PC-3 (cell line): ENCODE results near the gene ATE1. TPM values are rescaled to one million over a fixed set of nuclear protein-coding genes. Genes with fewer than 3 reads are reported as not detected.

Experiments used
- ATAC-seq: fragments of 200-7000 bp; cut with Tn5 transposase; 2 replicates; pipeline ENCODE4 v1.9.1; 2020; ENCODE audit warnings: mild to moderate bottlenecking, moderate library complexity
- BruUV-seq: library from RNA; stranded (reverse); fragments of 400-500 nt; replicated peaks from 2 replicates; lab custom pipeline; 2021; lab: Mats Ljungman, UMichigan
- CTCF ChIA-PET: fragments of 300-600 bp; sonication (Branson Sonifier 250); formaldehyde crosslinking; loops from one replicate; lab custom pipeline; 2022; ENCODE audit warnings: antibody characterized with exemption; lab: Charles Lee
- POLR2A ChIA-PET: fragments of 300-600 bp; sonication (Branson Sonifier 250); formaldehyde crosslinking; loops from one replicate; lab custom pipeline; 2022; ENCODE audit warnings: antibody characterized with exemption; ENCODE audit not compliant: unreplicated experiment; lab: Charles Lee
- DNase-seq: peaks from one replicate; pipeline ENCODE4 v3.0.0-alpha.2; 2015
- H2AFZ ChIP-seq: fragments of 300-600 bp; sonication (generic); 2 replicates; pipeline ENCODE4 v1.6.0; 2016; ENCODE audit warnings: antibody characterized with exemption, low read length
- H3F3A ChIP-seq: fragments of 300-600 bp; sonication (generic); one replicate; pipeline ENCODE4 v1.6.0; 2017; ENCODE audit warnings: antibody characterized with exemption, low read length, control low read depth, mild to moderate bottlenecking; ENCODE audit not compliant: unreplicated experiment
- H3K27ac ChIP-seq: fragments of 300-600 bp; sonication (generic); 2 replicates; pipeline ENCODE4 v1.5.1; 2016; ENCODE audit warnings: mild to moderate bottlenecking, low read length
- H3K27me3 ChIP-seq: fragments of 300-600 bp; sonication (generic); 2 replicates; pipeline ENCODE4 v1.6.1; 2016; ENCODE audit warnings: low read length, mixed read lengths
- H3K36me3 ChIP-seq: fragments of 300-600 bp; sonication (generic); 2 replicates; pipeline ENCODE4 v1.6.1; 2016; ENCODE audit warnings: low read depth, mixed run types, low read length, mixed read lengths
- H3K4me1 ChIP-seq: fragments of 300-600 bp; sonication (generic); 2 replicates; pipeline ENCODE4 v1.5.1; 2016; ENCODE audit warnings: low read length; ENCODE audit not compliant: insufficient read depth
- H3K4me2 ChIP-seq: fragments of 300-600 bp; sonication (generic); 2 replicates; pipeline ENCODE4 v1.6.0; 2016; ENCODE audit warnings: low read length
- H3K4me3 ChIP-seq: fragments of 300-600 bp; sonication (generic); 2 replicates; pipeline ENCODE4 v1.5.1; 2016; ENCODE audit warnings: mild to moderate bottlenecking, low read length, mixed read lengths
- H3K79me2 ChIP-seq: fragments of 300-600 bp; sonication (generic); 2 replicates; pipeline ENCODE4 v1.6.1; 2017; ENCODE audit warnings: low read length, mixed read lengths
- H3K9ac ChIP-seq: fragments of 300-600 bp; sonication (generic); 2 replicates; pipeline ENCODE4 v1.6.0; 2016; ENCODE audit warnings: mild to moderate bottlenecking, low read length
- H3K9me2 ChIP-seq: fragments of 300-600 bp; sonication (generic); replicated peaks from 2 replicates; pipeline ENCODE4 v1.6.1; 2016; ENCODE audit warnings: mixed run types, low read length, mixed read lengths
- H3K9me3 ChIP-seq: fragments of 300-600 bp; sonication (generic); 2 replicates; pipeline ENCODE4 v1.6.1; 2016; ENCODE audit warnings: low read length, mixed read lengths
- H4K20me1 ChIP-seq: fragments of 300-600 bp; sonication (generic); 2 replicates; pipeline ENCODE4 v1.6.1; 2016; ENCODE audit warnings: low read length, mixed read lengths
- CTCF ChIP-seq: fragments of 300-600 bp; sonication (generic); conservative IDR thresholded peaks from 2 replicates; pipeline ENCODE4 v1.5.1; 2017; ENCODE audit warnings: antibody characterized with exemption, low read depth, mild to moderate bottlenecking, low read length
- EZH2 ChIP-seq: fragments of 300-600 bp; sonication (generic); IDR thresholded peaks from one replicate; pipeline ENCODE4 v1.6.1; 2017; ENCODE audit warnings: antibody characterized with exemption, mild to moderate bottlenecking, low read length; ENCODE audit not compliant: unreplicated experiment
- EZH2phosphoT487 ChIP-seq: fragments of 300-600 bp; sonication (generic); IDR thresholded peaks from 2 replicates; pipeline ENCODE4 v1.6.1; 2018; ENCODE audit warnings: mild to moderate bottlenecking, antibody characterized with exemption, low read length, borderline replicate concordance
- intact Hi-C: fragments of 100-400 bp; cut with micrococcal nuclease; formaldehyde crosslinking; loops from 2 replicates; pipeline ENCODE4 v1.9.0; 2023
- total RNA-seq: library from RNA; depleted of rRNA; stranded (reverse); fragments of >200 nt; gene quantifications from 2 replicates; pipeline ENCODE4 v1.2.3, GENCODE V29; 2014

Gene ATE1
- total RNA-seq, 1 experiment from 2014 or later, result 12.8 TPM

GRCh38 chr10:121864168-121864567 lies 63.7 kb downstream of the ATE1 start:
- no peak overlapping the region for H3K9ac ChIP-seq
- no peaks in the 10 kb centered on the region for H3K9me3 ChIP-seq
- no peaks in the 10 kb centered on the region for H3F3A ChIP-seq
- H3K4me3 ChIP-seq, result no peak overlapping the region
- H3K4me1 ChIP-seq, result no peaks in the 10 kb centered on the region
- no peaks in the 10 kb centered on the region for H3K27me3 ChIP-seq
- H4K20me1 ChIP-seq, result no peaks in the 10 kb centered on the region
- CTCF ChIA-PET, result no interaction called here
- DNase-seq (no peak), ATAC-seq (no peak)
- no peaks in the 10 kb centered on the region for H3K9me2 ChIP-seq
- no peak overlapping the region for H3K27ac ChIP-seq
- TF ChIP-seq EZH2phosphoT487 (no peak), EZH2 (no peak), CTCF (no peak)
- POLR2A ChIA-PET, result no interaction called here
- H3K36me3 ChIP-seq, result no peaks in the 10 kb centered on the region
- H3K4me2 ChIP-seq, result no peak overlapping the region
- no peaks in the 10 kb centered on the region for H3K79me2 ChIP-seq
- no TSS peak for BruUV-seq
- no peak overlapping the region for H2AFZ ChIP-seq
- intact Hi-C loops, result no loop called here

GRCh38 chr10:121862649-121863048 lies 65.2 kb downstream of the ATE1 start:
- CTCF ChIA-PET, result no interaction called here
- Histone ChIP-seq H3K4me3 (no peak overlapping the region), H4K20me1 (no peaks in the 10 kb centered on the region), H3K27me3 (no peaks in the 10 kb centered on the region), H3K9me3 (no peaks in the 10 kb centered on the region), H3F3A (no peaks in the 10 kb centered on the region), H3K9me2 (no peaks in the 10 kb centered on the region), H3K36me3 (no peaks in the 10 kb centered on the region), H3K4me1 (no peaks in the 10 kb centered on the region), H3K4me2 (no peak overlapping the region), H3K79me2 (no peaks in the 10 kb centered on the region), H3K27ac (no peak overlapping the region), H2AFZ (no peak overlapping the region), H3K9ac (no peak overlapping the region)
- no peak for TF ChIP-seq EZH2
- no peak for TF ChIP-seq CTCF
- POLR2A ChIA-PET, result no interaction called here
- no TSS peak for BruUV-seq
- intact Hi-C loops, result no loop called here
- no peak for ATAC-seq
- DNase-seq, result no peak

GRCh38 chr10:121862042-121862441 lies 65.8 kb downstream of the ATE1 start:
- H4K20me1 ChIP-seq, result no peaks in the 10 kb centered on the region
- H2AFZ ChIP-seq, result no peak overlapping the region
- ATAC-seq, result no peak
- TF ChIP-seq CTCF (no peak), EZH2phosphoT487 (no peak), EZH2 (no peak)
- H3K27me3 ChIP-seq, result no peaks in the 10 kb centered on the region
- ChIA-PET POLR2A (no interaction called here), CTCF (no interaction called here)
- no peak overlapping the region for H3K9ac ChIP-seq
- H3K9me2 ChIP-seq, result no peaks in the 10 kb centered on the region
- H3K4me2 ChIP-seq, result no peak overlapping the region
- BruUV-seq, result no TSS peak
- no peaks in the 10 kb centered on the region for H3K79me2 ChIP-seq
- H3K4me3 ChIP-seq, result no peak overlapping the region
- no peak overlapping the region for H3K27ac ChIP-seq
- H3K36me3 ChIP-seq, result no peaks in the 10 kb centered on the region
- intact Hi-C loops, result no loop called here
- no peaks in the 10 kb centered on the region for H3F3A ChIP-seq
- no peaks in the 10 kb centered on the region for H3K4me1 ChIP-seq
- H3K9me3 ChIP-seq, result no peaks in the 10 kb centered on the region
- DNase-seq, result no peak
